GM10847 (cell line): Measurements from ENCODE around the gene ASTN1.

ENCODE experiments used
- POLR2A ChIP-seq: IDR thresholded peaks from 2 replicates; pipeline ENCODE4 v1.6.1; 2011; ENCODE audit not compliant: insufficient read length; ENCODE audit errors: extremely low read depth

The ASTN1 gene

GRCh38 chr1:177173976-177174375, 9.5 kb upstream of the ASTN1 start:
- no peak for TF ChIP-seq POLR2A

GRCh38 chr1:177172866-177173265, 8.4 kb upstream of the ASTN1 start:
- TF ChIP-seq POLR2A, result no peak

- no peak for TF ChIP-seq POLR2A
Observed at GRCh38 chr1:177172272-177172671, 7.8 kb upstream of the ASTN1 start.

- TF ChIP-seq POLR2A, result no peak
Observed at GRCh38 chr1:177171536-177172123, 7.1 kb upstream of the ASTN1 start.

- no peak for TF ChIP-seq POLR2A
Observed at GRCh38 chr1:177170756-177171535, 6.4 kb upstream of the ASTN1 start, which contains the start of gene BRINP2. Gene BRINP2, plus strand, starts transcription at chr1:177170958. Its CDS starts 58,919 bp downstream, at chr1:177229877.

GRCh38 chr1:177165069-177165439, 542 bp upstream of the ASTN1 start:
- TF ChIP-seq POLR2A, result no peak

GRCh38 chr1:177163844-177164379, 600 bp downstream of the ASTN1 start:
- no peak for TF ChIP-seq POLR2A

- TF ChIP-seq POLR2A, result no peak
Observed at GRCh38 chr1:177162243-177162642, 2.3 kb downstream of the ASTN1 start.

GRCh38 chr1:177146499-177146898, 18.0 kb downstream of the ASTN1 start:
- TF ChIP-seq POLR2A, result no peak

GRCh38 chr1:177145106-177146070, 19.1 kb downstream of the ASTN1 start:
- TF ChIP-seq POLR2A, result no peak

GRCh38 chr1:177142791-177143271, 21.7 kb downstream of the ASTN1 start:
- no peak for TF ChIP-seq POLR2A

GRCh38 chr1:177142010-177142409, 22.5 kb downstream of the ASTN1 start:
- no peak for TF ChIP-seq POLR2A

- TF ChIP-seq POLR2A, result no peak
Observed at GRCh38 chr1:177138347-177138746, 26.2 kb downstream of the ASTN1 start.

- TF ChIP-seq POLR2A, result no peak
Observed at GRCh38 chr1:177137814-177138213, 26.7 kb downstream of the ASTN1 start.

- TF ChIP-seq POLR2A, result no peak
Observed at GRCh38 chr1:177135250-177135649, 29.3 kb downstream of the ASTN1 start.
